Natural killer cell (primary cell): ENCODE measurements around the gene NT5C2. TPM values are rescaled to one million over a fixed set of nuclear protein-coding genes. Genes with fewer than 3 reads are reported as not detected.
A peak's percentile ranks its signal among the peaks of the same experiment; 100 is the strongest.

Experiments
- ATAC-seq, 3 donors: fragments of 150-1000 bp in 2 of 3; fragments of 200-7000 bp in 1 of 3; cut with Tn5 transposase; 1 replicate in 1 of 3; 2 replicates in 2 of 3; pipeline ENCODE4 v1.10.0; 2021; ENCODE audit warnings: mild to moderate bottlenecking in 2 of 3, moderate library complexity in 2 of 3
- DNase-seq, 2 donors: peaks; one replicate each; pipeline versions ENCODE4 v3.0.0 to v3.0.0-alpha.2; 2013 to 2021; ENCODE audit warnings: mixed read lengths in 1 of 2
- H3K27ac ChIP-seq: one replicate; pipeline ENCODE4 v1.5.1; 2013; ENCODE audit warnings: mild to moderate bottlenecking, low read length
- H3K27me3 ChIP-seq: one replicate; pipeline ENCODE4 v1.6.1; 2013; ENCODE audit warnings: low read length; ENCODE audit not compliant: control insufficient read depth, insufficient read depth
- H3K36me3 ChIP-seq: one replicate; pipeline ENCODE4 v1.6.1; 2013; ENCODE audit warnings: low read length; ENCODE audit not compliant: control insufficient read depth, insufficient read depth
- H3K4me1 ChIP-seq: one replicate; pipeline ENCODE4 v1.6.1; 2013; ENCODE audit warnings: low read length; ENCODE audit not compliant: control insufficient read depth, insufficient read depth
- H3K4me3 ChIP-seq: one replicate; pipeline ENCODE4 v1.5.1; 2013; ENCODE audit warnings: low read length
- H3K9me3 ChIP-seq: one replicate; pipeline ENCODE4 v1.6.1; 2013; ENCODE audit warnings: low read length; ENCODE audit not compliant: control insufficient read depth, insufficient read depth
- H3K27ac Mint-ChIP-seq, 2 donors: one replicate each; pipeline ENCODE4 v1.8.0; 2022; ENCODE audit warnings: mild to moderate bottlenecking in 2 of 2, mixed read lengths in 2 of 2, moderate library complexity in 1 of 2
- H3K27me3 Mint-ChIP-seq, 2 donors: one replicate each; pipeline ENCODE4 v1.8.0; 2022; ENCODE audit warnings: low read depth in 2 of 2, mixed read lengths in 2 of 2
- H3K36me3 Mint-ChIP-seq: one replicate; pipeline ENCODE4 v1.8.0; 2022; ENCODE audit warnings: mixed read lengths
- H3K4me1 Mint-ChIP-seq, 2 donors: one replicate each; pipeline ENCODE4 v1.8.0; 2022; ENCODE audit warnings: mixed read lengths in 2 of 2
- H3K4me3 Mint-ChIP-seq: one replicate; pipeline ENCODE4 v1.8.0; 2022; ENCODE audit warnings: mild to moderate bottlenecking, moderate library complexity, mixed read lengths
- H3K9me3 Mint-ChIP-seq, 2 donors: one replicate each; pipeline ENCODE4 v1.8.0; 2022; ENCODE audit warnings: mixed read lengths in 2 of 2
- CTCF ChIP-seq: fragments of 200-600 bp; IDR thresholded peaks from one replicate; pipeline ENCODE4 v1.8.0; 2022; ENCODE audit warnings: antibody characterized with exemption
- WGBS: methylation state at CpG from one replicate; pipeline ENCODE4 v1.1.7; 2013; ENCODE audit warnings: missing lambda C conversion rate; ENCODE audit not compliant: insufficient coverage; 5-methylcytosine and 5-hydroxymethylcytosine counted together
- intact Hi-C: fragments of 100-400 bp; cut with micrococcal nuclease; formaldehyde crosslinking; loops from one replicate; pipeline ENCODE4 v1.14.2; 2022
- total RNA-seq, 4 donors: library from RNA; stranded (reverse); fragments of 120-200 nt in 1 of 4; gene quantifications; one replicate each; pipeline versions ENCODE4 v1.2.3 to v1.2.4, GENCODE V29; 2013 to 2022

The NT5C2 gene
- total RNA-seq, 3 donors from 2014 or later (not counting 1 experiment from before 2014, with no cell fraction given): 84.4 to 110 (median 89.4) TPM

- Histone ChIP-seq H3K4me3 (no peak overlapping the region), H3K4me1 (no peaks in the 10 kb centered on the region), H3K27ac (no peak overlapping the region), H3K9me3 (no peaks in the 10 kb centered on the region), H3K27me3 (no peaks in the 10 kb centered on the region), H3K36me3 (peaks cover 15% of the 10 kb centered on the region)
- Mint-ChIP-seq H3K36me3 (peaks cover 7% of the 10 kb centered on the region), H3K4me1 (peaks cover 32 to 47% of the 10 kb centered on the region in 2 donors), H3K4me3 (no peak overlapping the region), H3K9me3 (no peaks in the 10 kb centered on the region), H3K27me3 (no peaks in the 10 kb centered on the region), H3K27ac (peak overlapping the region; percentile 31 to 63)
- intact Hi-C loops: no loop called here
- WGBS: 74% methylated on average over 2 of the region's 3 CpGs
- DNase-seq (no peak), ATAC-seq (no peak)
- no peak for TF ChIP-seq CTCF
Observed at GRCh38 chr10:103154521-103155299, 38.4 kb downstream of the NT5C2 start.

- peak overlapping the region; percentile 24 to 28 for H3K27ac Mint-ChIP-seq
- Histone ChIP-seq H3K27me3 (no peaks in the 10 kb centered on the region), H3K4me3 (no peak overlapping the region), H3K27ac (no peak overlapping the region), H3K36me3 (peaks cover 17% of the 10 kb centered on the region), H3K4me1 (no peaks in the 10 kb centered on the region), H3K9me3 (no peaks in the 10 kb centered on the region)
- no peaks in the 10 kb centered on the region for H3K27me3 Mint-ChIP-seq
- H3K9me3 Mint-ChIP-seq: no peaks in the 10 kb centered on the region
- H3K36me3 Mint-ChIP-seq: peaks cover 7% of the 10 kb centered on the region
- no peak overlapping the region for H3K4me3 Mint-ChIP-seq
- TF ChIP-seq CTCF: no peak
- DNase-seq (no peak), ATAC-seq (no peak)
- intact Hi-C loops: no loop called here
- WGBS: 84% methylated on average over 3 of the region's 8 CpGs
- H3K4me1 Mint-ChIP-seq: peaks cover 22 to 41% of the 10 kb centered on the region in 2 donors
Observed at GRCh38 chr10:103153302-103154197, 39.5 kb downstream of the NT5C2 start.

- H3K27me3 ChIP-seq: no peaks in the 10 kb centered on the region
- DNase-seq: no peak
- H3K27ac ChIP-seq: no peak overlapping the region
- H3K9me3 Mint-ChIP-seq: no peaks in the 10 kb centered on the region
- H3K27me3 Mint-ChIP-seq: no peaks in the 10 kb centered on the region
- H3K36me3 ChIP-seq: peaks cover 12% of the 10 kb centered on the region
- 91% methylated on average over 1 of the region's 2 CpGs for WGBS
- no peaks in the 10 kb centered on the region for H3K4me1 ChIP-seq
- intact Hi-C loops: no loop called here
- H3K9me3 ChIP-seq: no peaks in the 10 kb centered on the region
- H3K27ac Mint-ChIP-seq: no peak overlapping the region
- peaks cover under 1% of the 10 kb centered on the region for H3K36me3 Mint-ChIP-seq
- no peak overlapping the region for H3K4me3 ChIP-seq
- no peak for TF ChIP-seq CTCF
- no peak overlapping the region for H3K4me3 Mint-ChIP-seq
- no peak for ATAC-seq
- peaks cover 25 to 50% of the 10 kb centered on the region in 2 donors for H3K4me1 Mint-ChIP-seq
Observed at GRCh38 chr10:103149991-103150622, 43.0 kb downstream of the NT5C2 start.
